Peyer's patch (tissue), 4 donors: Measurements from ENCODE around the gene ODAD4. TPM values are rescaled to one million over a fixed set of nuclear protein-coding genes. Genes with fewer than 3 reads are reported as not detected.

Experiments used
- DNase-seq, 3 donors: peaks; one replicate each; pipeline ENCODE4 v3.0.0-alpha.2; 2017 to 2019
- H3K27ac ChIP-seq, 4 donors: fragments of 200-600 bp; sonication (generic); one replicate each; pipeline ENCODE4 v1.5.1; 2016 to 2019
- H3K27me3 ChIP-seq, 2 donors: fragments of 200-600 bp; sonication (generic); one replicate each; pipeline ENCODE4 v1.5.1; 2019
- H3K36me3 ChIP-seq, 3 donors: fragments of 200-600 bp; sonication (generic); one replicate each; pipeline ENCODE4 v1.5.1; 2016 to 2019
- H3K4me1 ChIP-seq, 4 donors: fragments of 200-600 bp; sonication (generic); one replicate each; pipeline ENCODE4 v1.5.1; 2016 to 2019
- H3K4me3 ChIP-seq, 4 donors: fragments of 200-600 bp; sonication (generic); 1 replicate in 3 of 4; 2 replicates in 1 of 4; pipeline ENCODE4 v1.5.1; 2016 to 2019; ENCODE audit warnings: mild to moderate bottlenecking in 1 of 4
- H3K9me3 ChIP-seq, 4 donors: fragments of 200-600 bp; sonication (generic); one replicate each; pipeline ENCODE4 v1.5.1; 2016 to 2019; ENCODE audit warnings: mild to moderate bottlenecking in 1 of 4
- POLR2A ChIP-seq, 2 donors: fragments of 450-650 bp; IDR thresholded peaks; one replicate each; pipeline ENCODE4 v1.5.1; 2017; ENCODE audit warnings: antibody characterized with exemption in 2 of 2, mild to moderate bottlenecking in 2 of 2, moderate library complexity in 2 of 2
- total RNA-seq, 4 donors: library from RNA; depleted of rRNA; stranded (reverse); fragments of >200 nt; gene quantifications; one replicate each; pipeline ENCODE4 v1.1.0, GENCODE V29; 2016
- TF ChIP-seq, protein P1 (sequence below), 6 experiments: fragments of 450-650 bp in 4 of 6; fragments of 200-600 bp in 2 of 6; sonication (generic) in 1 of 6; IDR thresholded peaks; one replicate each; pipeline ENCODE4 v1.5.1; 2017 to 2019; ENCODE audit warnings: antibody characterized with exemption in 6 of 6, mild to moderate bottlenecking in 3 of 6, moderate library complexity in 1 of 6

Gene ODAD4
- total RNA-seq, 4 donors from 2014 or later, result 2.1 TPM; not detected in 3

DNA sequence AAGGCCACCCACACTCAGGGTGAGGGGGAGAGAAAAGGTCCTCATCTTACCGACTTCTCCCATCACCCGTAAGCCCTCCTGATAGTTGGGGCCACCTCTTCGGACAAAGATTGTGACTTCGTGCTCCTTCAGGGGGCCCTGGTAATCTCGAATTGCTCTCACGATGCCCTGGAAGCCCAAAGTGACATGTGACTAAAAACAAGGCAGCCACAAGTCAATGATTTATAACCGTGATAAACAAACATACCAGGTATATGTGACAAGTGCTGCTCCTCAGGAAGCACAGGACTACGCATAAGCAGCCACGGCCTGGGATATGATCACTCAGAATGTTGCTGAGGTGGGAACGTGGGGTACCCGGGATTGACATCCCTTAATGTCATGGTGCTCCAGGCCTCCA lies 28.8 kb upstream of the ODAD4 start:
- no peak overlapping the region for H3K4me3 ChIP-seq
- no peak overlapping the region for H3K27ac ChIP-seq
- H3K27me3 ChIP-seq, result no peaks in the 10 kb centered on the region
- peaks cover 0 to 90% (median 0%) of the 10 kb centered on the region in 3 donors for H3K36me3 ChIP-seq
- no peak for TF ChIP-seq POLR2A (IDR thresholded peaks at IDR 0.05)
- TF ChIP-seq, protein P1, sequence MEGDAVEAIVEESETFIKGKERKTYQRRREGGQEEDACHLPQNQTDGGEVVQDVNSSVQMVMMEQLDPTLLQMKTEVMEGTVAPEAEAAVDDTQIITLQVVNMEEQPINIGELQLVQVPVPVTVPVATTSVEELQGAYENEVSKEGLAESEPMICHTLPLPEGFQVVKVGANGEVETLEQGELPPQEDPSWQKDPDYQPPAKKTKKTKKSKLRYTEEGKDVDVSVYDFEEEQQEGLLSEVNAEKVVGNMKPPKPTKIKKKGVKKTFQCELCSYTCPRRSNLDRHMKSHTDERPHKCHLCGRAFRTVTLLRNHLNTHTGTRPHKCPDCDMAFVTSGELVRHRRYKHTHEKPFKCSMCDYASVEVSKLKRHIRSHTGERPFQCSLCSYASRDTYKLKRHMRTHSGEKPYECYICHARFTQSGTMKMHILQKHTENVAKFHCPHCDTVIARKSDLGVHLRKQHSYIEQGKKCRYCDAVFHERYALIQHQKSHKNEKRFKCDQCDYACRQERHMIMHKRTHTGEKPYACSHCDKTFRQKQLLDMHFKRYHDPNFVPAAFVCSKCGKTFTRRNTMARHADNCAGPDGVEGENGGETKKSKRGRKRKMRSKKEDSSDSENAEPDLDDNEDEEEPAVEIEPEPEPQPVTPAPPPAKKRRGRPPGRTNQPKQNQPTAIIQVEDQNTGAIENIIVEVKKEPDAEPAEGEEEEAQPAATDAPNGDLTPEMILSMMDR (IDR thresholded peaks at IDR 0.05), result no peak
- peaks cover 0 to 5% (median 0%) of the 10 kb centered on the region in 4 donors for H3K4me1 ChIP-seq
- DNase-seq, result no peak
- no peaks in the 10 kb centered on the region for H3K9me3 ChIP-seq

DNA sequence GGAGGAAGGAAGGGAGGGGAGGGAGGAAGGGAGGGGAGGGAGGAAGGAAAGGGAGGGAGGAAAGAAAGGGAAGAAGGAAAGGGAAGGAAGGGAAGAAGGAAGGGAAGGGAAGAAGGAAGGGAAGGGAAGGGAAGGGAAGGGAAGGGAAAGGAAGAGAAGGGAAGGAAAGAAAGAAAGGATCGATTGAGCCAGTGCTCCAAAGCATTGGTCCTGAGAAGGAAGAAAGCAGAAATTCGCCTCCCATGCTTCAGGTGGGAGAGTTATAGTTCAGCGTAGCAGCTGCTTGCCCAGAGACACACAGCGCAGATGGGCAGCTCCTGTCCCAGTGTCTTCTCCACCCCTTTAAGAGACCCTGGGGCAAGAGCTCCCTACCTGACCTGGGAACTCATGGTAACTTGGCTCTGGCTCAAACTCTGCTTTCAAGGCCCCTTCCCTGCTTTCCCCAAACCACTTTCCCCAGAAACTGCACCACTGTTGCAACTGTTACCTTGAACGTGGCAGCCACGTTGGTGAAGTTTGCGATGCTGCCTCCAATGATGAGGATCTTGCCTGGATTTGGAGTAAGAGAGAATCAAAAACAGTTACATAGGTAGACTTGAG lies 26.1 kb upstream of the ODAD4 start:
- peaks cover 0 to 22% (median 0%) of the 10 kb centered on the region in 4 donors for H3K4me1 ChIP-seq
- no peaks in the 10 kb centered on the region for H3K9me3 ChIP-seq
- no peaks in the 10 kb centered on the region for H3K27me3 ChIP-seq
- H3K27ac ChIP-seq, result no peak overlapping the region
- no peak for TF ChIP-seq POLR2A (IDR thresholded peaks at IDR 0.05)
- TF ChIP-seq, protein P1 (IDR thresholded peaks at IDR 0.05), result no peak
- H3K36me3 ChIP-seq, result peaks cover 0 to 86% (median 0%) of the 10 kb centered on the region in 3 donors
- H3K4me3 ChIP-seq, result no peak overlapping the region
- no peak for DNase-seq

DNA sequence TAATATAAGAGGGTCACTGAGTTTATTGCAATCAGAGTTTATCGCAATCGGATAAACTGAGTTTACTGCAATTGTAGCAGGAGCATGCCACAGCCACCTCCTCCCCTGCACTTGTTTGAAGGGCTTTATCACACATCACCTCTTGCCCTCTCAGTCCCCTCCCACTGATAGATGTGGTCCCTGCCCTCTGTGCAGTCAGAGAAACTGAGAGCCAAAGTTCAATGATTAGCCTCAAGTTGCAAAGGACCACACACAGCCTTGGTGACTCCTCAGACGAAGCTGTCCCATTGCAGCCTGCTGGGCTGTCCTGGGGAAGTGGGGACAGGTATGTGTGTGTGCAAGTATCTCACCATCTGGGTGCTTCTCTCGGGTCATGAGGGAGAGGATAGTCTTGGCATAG lies 25.2 kb upstream of the ODAD4 start:
- Histone ChIP-seq H3K4me3 (no peak overlapping the region), H3K9me3 (no peaks in the 10 kb centered on the region), H3K36me3 (peaks cover 0 to 86% (median 0%) of the 10 kb centered on the region in 3 donors), H3K27me3 (no peaks in the 10 kb centered on the region), H3K4me1 (peaks cover 0 to 22% (median 0%) of the 10 kb centered on the region in 4 donors), H3K27ac (peak overlapping the region in 2 of 4 donors; percentile 52 to 57)
- peak in 1 of 3 donors; percentile 56 for DNase-seq
- TF ChIP-seq POLR2A (IDR thresholded peaks at IDR 0.05), result no peak
- TF ChIP-seq, protein P1 (IDR thresholded peaks at IDR 0.05), result no peak

DNA sequence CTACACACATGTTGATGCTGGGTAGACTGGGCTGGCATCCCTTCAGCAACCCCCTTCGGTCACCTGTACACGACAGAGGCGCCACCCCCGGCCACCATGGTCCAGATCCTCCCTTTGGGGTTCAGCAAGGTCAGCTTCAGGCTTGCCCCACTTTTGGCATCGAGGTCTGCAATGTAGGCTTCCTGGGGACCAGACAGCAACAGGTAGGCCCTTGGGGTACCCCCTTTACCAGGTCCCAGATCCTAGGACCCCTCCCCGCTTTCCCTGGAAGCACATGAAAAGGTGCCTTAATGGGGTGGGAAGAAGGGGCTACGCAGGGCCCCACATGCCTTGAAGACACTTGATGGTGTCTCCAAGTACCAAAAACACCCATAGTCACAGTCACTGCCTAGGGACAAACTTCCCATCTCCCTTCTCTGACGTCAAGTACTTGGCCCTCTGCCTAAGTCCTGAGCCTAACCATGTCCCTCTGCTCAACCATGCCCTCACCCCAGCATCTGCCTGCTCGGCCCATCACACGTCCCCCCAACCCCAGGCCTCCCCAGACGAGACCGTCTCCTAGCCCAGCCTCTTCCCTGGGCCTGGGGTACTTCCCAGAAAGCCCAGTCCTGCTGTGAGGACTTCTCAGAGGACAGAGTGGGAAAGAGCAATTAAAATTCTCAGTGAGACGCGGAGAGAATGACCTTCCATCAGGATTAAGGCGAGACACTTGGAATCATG lies 23.8 kb upstream of the ODAD4 start:
- H3K27ac ChIP-seq, result peak overlapping the region; percentile 11 to 61 (median 32)
- no peaks in the 10 kb centered on the region for H3K27me3 ChIP-seq
- DNase-seq, result no peak
- peaks cover 0 to 22% (median 0%) of the 10 kb centered on the region in 4 donors for H3K4me1 ChIP-seq
- no peaks in the 10 kb centered on the region for H3K9me3 ChIP-seq
- H3K36me3 ChIP-seq, result peaks cover 0 to 86% (median 0%) of the 10 kb centered on the region in 3 donors
- TF ChIP-seq POLR2A (IDR thresholded peaks at IDR 0.05), result no peak
- TF ChIP-seq, protein P1 (IDR thresholded peaks at IDR 0.05), result no peak
- H3K4me3 ChIP-seq, result no peak overlapping the region

DNA sequence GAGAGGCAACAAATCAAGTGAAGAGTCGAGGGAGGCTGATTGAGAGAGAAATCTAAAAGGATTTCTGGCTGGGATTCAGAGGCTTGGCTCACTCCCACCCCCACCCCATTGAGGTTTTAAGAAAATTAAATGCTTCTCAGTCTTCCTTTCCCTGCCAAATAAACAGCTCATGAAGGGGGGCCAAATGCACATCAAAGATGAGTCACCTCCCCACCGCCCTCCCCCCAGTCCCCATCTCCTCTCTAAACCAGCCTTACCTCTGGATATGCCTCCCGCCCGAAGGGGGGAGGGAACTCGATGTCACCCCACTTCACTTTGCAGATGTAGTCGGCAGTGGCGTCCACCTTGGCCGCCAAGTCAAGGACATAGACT lies 23.2 kb upstream of the ODAD4 start:
- no peak for DNase-seq
- H3K9me3 ChIP-seq, result no peaks in the 10 kb centered on the region
- H3K4me3 ChIP-seq, result no peak overlapping the region
- peaks cover 0 to 22% (median 0%) of the 10 kb centered on the region in 4 donors for H3K4me1 ChIP-seq
- no peaks in the 10 kb centered on the region for H3K27me3 ChIP-seq
- TF ChIP-seq, protein P1 (IDR thresholded peaks at IDR 0.05), result no peak
- no peak for TF ChIP-seq POLR2A (IDR thresholded peaks at IDR 0.05)
- H3K36me3 ChIP-seq, result peaks cover 0 to 86% (median 0%) of the 10 kb centered on the region in 3 donors
- peak overlapping the region in 3 of 4 donors; percentile 14 to 61 (median 50) for H3K27ac ChIP-seq
